ENCODE measurements around the gene PLP1.
"Not testable (repeated sequence)": the region's sequence is repeated elsewhere in the genome, so short reads cannot be mapped to it uniquely, and the experiment has no call there.

PLP1 gene

GRCh38 chrX:103776546-103776945, at the start of gene PLP1:
PLP1 (plus strand) TSS chrX:103776840; CDS start chrX:103776996, 156 bp downstream.
- DNase-seq: no peak

GRCh38 chrX:103727115-103727514, 49.5 kb upstream of the PLP1 start:
- DNase-seq: no peak

GRCh38 chrX:103729015-103729414, 47.6 kb upstream of the PLP1 start:
- no peak for DNase-seq

GRCh38 chrX:103730147-103730795, 46.4 kb upstream of the PLP1 start:
- DNase-seq: no peak

- DNase-seq: no peak
These were observed 45.7 kb upstream of the PLP1 start for GRCh38 chrX:103730796-103731493.

GRCh38 chrX:103733017-103733416, 43.6 kb upstream of the PLP1 start:
- DNase-seq: no peak

GRCh38 chrX:103734125-103734760, 42.4 kb upstream of the PLP1 start:
- no peak for DNase-seq

GRCh38 chrX:103737696-103738095, 38.9 kb upstream of the PLP1 start:
- no peak for DNase-seq

GRCh38 chrX:103739421-103739820, 37.2 kb upstream of the PLP1 start:
- DNase-seq: no peak

- DNase-seq: no peak
These were observed 34.8 kb upstream of the PLP1 start for GRCh38 chrX:103741879-103742278.

GRCh38 chrX:103742339-103742738, 34.3 kb upstream of the PLP1 start:
- no peak for DNase-seq

GRCh38 chrX:103747163-103747562, 29.5 kb upstream of the PLP1 start:
- no peak for DNase-seq

GRCh38 chrX:103754401-103754800, 22.2 kb upstream of the PLP1 start:
- no peak for DNase-seq

- peak; percentile 24 for DNase-seq
These were observed 19.9 kb upstream of the PLP1 start for GRCh38 chrX:103756736-103757135.

GRCh38 chrX:103758555-103758954, 18.1 kb upstream of the PLP1 start:
- no peak for DNase-seq

- DNase-seq: not testable (repeated sequence)
These were observed 13.1 kb upstream of the PLP1 start for GRCh38 chrX:103763541-103763940.

- DNase-seq: not testable (repeated sequence)
These were observed 9.7 kb upstream of the PLP1 start for GRCh38 chrX:103766813-103767555.

GRCh38 chrX:103773445-103773844, 3.2 kb upstream of the PLP1 start:
- DNase-seq: no peak

GRCh38 chrX:103774070-103774642, 2.5 kb upstream of the PLP1 start:
- peak; percentile 8 for DNase-seq

GRCh38 chrX:103779141-103779789, 2.6 kb downstream of the PLP1 start:
- DNase-seq: no peak

- DNase-seq: no peak
These were observed 3.9 kb downstream of the PLP1 start for GRCh38 chrX:103780336-103781061.

GRCh38 chrX:103781062-103781402, 4.4 kb downstream of the PLP1 start:
- DNase-seq: no peak

Data from NCI-H510A treated with DMSO at 0.1 percent for 48 hours (cell line).